Breast epithelium (tissue), 3 donors: ENCODE data around the gene RAB7B.

ENCODE experiments used
- POLR2A ChIP-seq: fragments of 450-650 bp; IDR thresholded peaks from one replicate; pipeline ENCODE4 v1.6.1; 2016; ENCODE audit warnings: antibody characterized with exemption, mild to moderate bottlenecking, moderate library complexity
- POLR2AphosphoS5 ChIP-seq, 3 donors: sonication (generic); formaldehyde crosslinking; IDR thresholded peaks; one replicate each; pipeline ENCODE4 v1.6.1; 2017; ENCODE audit warnings: antibody characterized with exemption in 3 of 3
- TF ChIP-seq, protein P1 (sequence below), 3 donors: fragments of 450-650 bp; IDR thresholded peaks; one replicate each; pipeline ENCODE4 v1.5.1; 2016 to 2017; ENCODE audit warnings: antibody characterized with exemption in 3 of 3, mild to moderate bottlenecking in 3 of 3, moderate library complexity in 3 of 3

DNA sequence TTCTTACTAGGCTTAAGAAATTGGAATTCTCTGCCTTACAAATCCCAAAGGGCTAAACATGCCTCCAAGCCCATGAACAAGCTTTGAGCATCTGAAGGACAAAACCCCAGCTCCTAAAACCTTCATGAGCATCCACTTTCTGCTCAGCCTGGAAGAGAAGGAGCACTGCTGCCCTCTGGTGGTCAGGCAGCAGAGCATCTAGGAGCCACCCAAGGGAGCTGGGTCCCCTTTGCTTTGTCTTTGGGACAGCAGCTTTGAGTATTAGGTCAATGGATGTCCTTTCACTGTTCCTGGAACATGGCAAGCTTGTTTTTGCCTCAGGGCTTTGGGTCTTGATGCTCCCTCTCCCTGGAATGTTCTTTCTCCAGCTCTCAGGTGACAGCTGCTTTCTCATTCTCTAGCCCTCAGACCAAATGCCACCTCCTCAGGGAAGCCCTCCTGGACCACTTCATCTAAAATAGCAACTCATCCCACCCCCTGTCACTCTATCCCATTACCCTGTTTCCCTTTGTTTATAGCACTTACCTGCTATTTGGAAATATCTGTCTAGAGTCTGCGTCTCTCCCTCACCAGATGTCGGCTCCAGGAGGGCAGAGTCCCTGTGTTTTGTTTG, 25.7 kb downstream of the RAB7B start:
- TF ChIP-seq, protein P1, sequence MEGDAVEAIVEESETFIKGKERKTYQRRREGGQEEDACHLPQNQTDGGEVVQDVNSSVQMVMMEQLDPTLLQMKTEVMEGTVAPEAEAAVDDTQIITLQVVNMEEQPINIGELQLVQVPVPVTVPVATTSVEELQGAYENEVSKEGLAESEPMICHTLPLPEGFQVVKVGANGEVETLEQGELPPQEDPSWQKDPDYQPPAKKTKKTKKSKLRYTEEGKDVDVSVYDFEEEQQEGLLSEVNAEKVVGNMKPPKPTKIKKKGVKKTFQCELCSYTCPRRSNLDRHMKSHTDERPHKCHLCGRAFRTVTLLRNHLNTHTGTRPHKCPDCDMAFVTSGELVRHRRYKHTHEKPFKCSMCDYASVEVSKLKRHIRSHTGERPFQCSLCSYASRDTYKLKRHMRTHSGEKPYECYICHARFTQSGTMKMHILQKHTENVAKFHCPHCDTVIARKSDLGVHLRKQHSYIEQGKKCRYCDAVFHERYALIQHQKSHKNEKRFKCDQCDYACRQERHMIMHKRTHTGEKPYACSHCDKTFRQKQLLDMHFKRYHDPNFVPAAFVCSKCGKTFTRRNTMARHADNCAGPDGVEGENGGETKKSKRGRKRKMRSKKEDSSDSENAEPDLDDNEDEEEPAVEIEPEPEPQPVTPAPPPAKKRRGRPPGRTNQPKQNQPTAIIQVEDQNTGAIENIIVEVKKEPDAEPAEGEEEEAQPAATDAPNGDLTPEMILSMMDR (IDR thresholded peaks at IDR 0.05): peak; percentile 89 to 95 (median 93)
- TF ChIP-seq POLR2A: no peak
- TF ChIP-seq POLR2AphosphoS5 (IDR thresholded peaks at IDR 0.05): no peak
